NCI-H2227 (cell line): Measurements from ENCODE around the gene RAB3D.

Experiments used
- DNase-seq: peaks from one replicate; lab custom pipeline; 2025; ENCODE audit not compliant: unreplicated experiment; lab: John Stamatoyannopoulos, UW

Gene RAB3D

GRCh38 chr19:11299946-11300810, 39.3 kb downstream of the RAB3D start:
- no peak for DNase-seq

GRCh38 chr19:11296264-11296663, 43.2 kb downstream of the RAB3D start:
- DNase-seq: no peak

- no peak for DNase-seq
These were observed 43.7 kb downstream of the RAB3D start, which contains the start of gene TSPAN16 for GRCh38 chr19:11295665-11296245. TSS of gene TSPAN16 (plus strand) at chr19:11296160. CDS start at chr19:11296298, 138 bp downstream.

GRCh38 chr19:11295180-11295579, 44.3 kb downstream of the RAB3D start:
- DNase-seq: no peak

- DNase-seq: peak; percentile 89
These were observed 45.7 kb downstream of the RAB3D start for GRCh38 chr19:11293433-11294389.

- no peak for DNase-seq
These were observed 47.5 kb downstream of the RAB3D start for GRCh38 chr19:11291991-11292390.

- no peak for DNase-seq
These were observed 48.0 kb downstream of the RAB3D start for GRCh38 chr19:11291415-11291814.

- no peak for DNase-seq
These were observed 49.2 kb downstream of the RAB3D start for GRCh38 chr19:11290256-11290655.

- DNase-seq: no peak
These were observed 51.1 kb downstream of the RAB3D start for GRCh38 chr19:11288349-11288748.

GRCh38 chr19:11286312-11286974, 53.0 kb downstream of the RAB3D start:
- no peak for DNase-seq

- DNase-seq: no peak
These were observed 54.9 kb downstream of the RAB3D start for GRCh38 chr19:11284515-11284914.

GRCh38 chr19:11281356-11282049, 58.0 kb downstream of the RAB3D start:
- DNase-seq: no peak

- peak; percentile 12 for DNase-seq
These were observed 59.8 kb downstream of the RAB3D start for GRCh38 chr19:11279505-11280236.

GRCh38 chr19:11278670-11279069, 60.8 kb downstream of the RAB3D start:
- no peak for DNase-seq

GRCh38 chr19:11274533-11275086, 64.8 kb downstream of the RAB3D start:
- no peak for DNase-seq

- DNase-seq: no peak
These were observed 65.5 kb downstream of the RAB3D start for GRCh38 chr19:11273989-11274388.

GRCh38 chr19:11273296-11273695, 66.2 kb downstream of the RAB3D start:
- no peak for DNase-seq
